GM12878 (cell line): ENCODE data around the gene CCDC8. TPM values are rescaled to one million over a fixed set of nuclear protein-coding genes. Genes with fewer than 3 reads are reported as not detected.

ENCODE experiments used
- ATAC-seq: fragments of 200-7000 bp; cut with Tn5 transposase; 3 replicates; pipeline ENCODE4 v1.9.1; 2020; ENCODE audit warnings: mild to moderate bottlenecking, moderate library complexity
- BruUV-seq: library from RNA; stranded (reverse); fragments of 400-500 nt; replicated peaks from 2 replicates; lab custom pipeline; 2021; lab: Mats Ljungman, UMichigan
- CTCF ChIA-PET: fragments of 300-600 bp; sonication (Branson Sonifier 250); formaldehyde crosslinking; extraction: SDS; loops from one replicate; lab custom pipeline; 2021; ENCODE audit warnings: inconsistent platforms; lab: Yijun Ruan, JAX
- POLR2A ChIA-PET: fragments of 350-600 bp; formaldehyde crosslinking; extraction: SDS; loops from one replicate; lab custom pipeline; 2021; ENCODE audit warnings: inconsistent platforms; lab: Charles Lee
- RAD21 ChIA-PET: fragments of 300-600 bp; sonication (Branson Sonifier 250); formaldehyde crosslinking; loops from one replicate; lab custom pipeline; 2023; ENCODE audit warnings: antibody characterized with exemption; ENCODE audit not compliant: unreplicated experiment; lab: Charles Lee
- SMC1A ChIA-PET: fragments of 300-600 bp; sonication (Branson Sonifier 250); formaldehyde crosslinking; loops from one replicate; lab custom pipeline; 2023; ENCODE audit not compliant: unreplicated experiment, uncharacterized antibody; lab: Charles Lee
- DNase-seq: peaks from one replicate; pipeline ENCODE4 v3.0.0-alpha.2; 2011; ENCODE audit warnings: low read depth, low spot score
- FAIRE-seq: peaks from 3 replicates; lab custom pipeline; 2011; peaks lifted over from hg19 to GRCh38; lab: Jason Lieb, UNC
- H2AFZ ChIP-seq: 2 replicates; pipeline ENCODE4 v1.6.0; 2011; ENCODE audit warnings: low read depth, low read length, control low read depth; ENCODE audit not compliant: control insufficient read depth
- H3K27ac ChIP-seq: 2 replicates; pipeline ENCODE4 v1.5.1; 2011; ENCODE audit warnings: control low read depth; ENCODE audit not compliant: control insufficient read depth, insufficient read depth
- H3K27me3 ChIP-seq, 2 experiments: replicated peaks in 1 of 2; 2 replicates each; pipeline versions ENCODE4 v1.6.0 to v1.6.1; 2011; ENCODE audit warnings: low read length in 1 of 2; ENCODE audit not compliant: control insufficient read depth in 2 of 2, insufficient read depth in 2 of 2
- H3K36me3 ChIP-seq, 2 experiments: 2 replicates each; pipeline ENCODE4 v1.5.1; 2011; ENCODE audit warnings: low read length in 1 of 2; ENCODE audit not compliant: control insufficient read depth in 2 of 2, insufficient read depth in 2 of 2
- H3K4me1 ChIP-seq: 2 replicates; pipeline ENCODE4 v1.6.1; 2011; ENCODE audit warnings: mild to moderate bottlenecking, low read length, moderate library complexity, mixed read lengths; ENCODE audit not compliant: control insufficient read depth, insufficient read depth
- H3K4me2 ChIP-seq: 2 replicates; pipeline ENCODE4 v1.6.0; 2011; ENCODE audit warnings: control low read depth; ENCODE audit not compliant: control insufficient read depth, insufficient read depth
- H3K4me3 ChIP-seq: fragments of 200-600 bp; sonication (generic); 2 replicates; pipeline ENCODE4 v1.5.1; 2016
- H3K79me2 ChIP-seq: 2 replicates; pipeline ENCODE4 v1.6.0; 2011; ENCODE audit warnings: low read length; ENCODE audit not compliant: control insufficient read depth, insufficient read depth
- H3K9ac ChIP-seq: 2 replicates; pipeline ENCODE4 v1.8.0; 2011; ENCODE audit warnings: low read length, control low read depth, mixed read lengths; ENCODE audit not compliant: control insufficient read depth, insufficient read depth
- H3K9me3 ChIP-seq: replicated peaks from 3 replicates; pipeline ENCODE4 v1.5.1; 2011; ENCODE audit warnings: mild to moderate bottlenecking, low read length; ENCODE audit not compliant: control insufficient read depth, insufficient read depth
- H4K20me1 ChIP-seq: 2 replicates; pipeline ENCODE4 v1.6.0; 2011; ENCODE audit not compliant: control insufficient read depth, insufficient read depth
- BMI1 ChIP-seq: fragments of 450-650 bp; IDR thresholded peaks from 2 replicates; pipeline ENCODE4 v1.6.1; 2016; ENCODE audit warnings: mild to moderate bottlenecking, moderate library complexity, borderline replicate concordance
- BRCA1 ChIP-seq: IDR thresholded peaks from 2 replicates; pipeline ENCODE4 v1.6.1; 2011; ENCODE audit warnings: low read depth, low read length, improper control_type of control experiment
- CREM ChIP-seq: IDR thresholded peaks from 2 replicates; pipeline ENCODE4 v1.6.1; 2014; ENCODE audit warnings: antibody characterized with exemption, low read depth
- EZH2 ChIP-seq: IDR thresholded peaks from 2 replicates; pipeline ENCODE4 v1.6.1; 2012; ENCODE audit warnings: low read depth, mild to moderate bottlenecking, control low read depth, inconsistent platforms, low read length, borderline replicate concordance; ENCODE audit not compliant: control insufficient read depth
- NRF1 ChIP-seq: conservative IDR thresholded peaks from 2 replicates; pipeline ENCODE4 v1.6.1; 2011; ENCODE audit warnings: mild to moderate bottlenecking, low read depth, low read length, improper control_type of control experiment
- POLR2AphosphoS5 ChIP-seq: IDR thresholded peaks from 2 replicates; pipeline ENCODE4 v1.6.1; 2011; ENCODE audit warnings: mild to moderate bottlenecking, low read length, inconsistent platforms
- RCOR1 ChIP-seq: conservative IDR thresholded peaks from 2 replicates; pipeline ENCODE4 v1.6.1; 2012; ENCODE audit warnings: low read depth, low read length, improper control_type of control experiment
- SIN3A ChIP-seq: IDR thresholded peaks from 2 replicates; pipeline ENCODE4 v1.6.1; 2012; ENCODE audit warnings: low read depth, low read length, improper control_type of control experiment
- SMARCA5 ChIP-seq: fragments of 450-650 bp; IDR thresholded peaks from 2 replicates; pipeline ENCODE4 v1.6.1; 2017; ENCODE audit warnings: mild to moderate bottlenecking
- SMC3 ChIP-seq: IDR thresholded peaks from 2 replicates; pipeline ENCODE4 v1.6.1; 2011; ENCODE audit warnings: low read length, improper control_type of control experiment, borderline replicate concordance
- STAT3 ChIP-seq: IDR thresholded peaks from 2 replicates; pipeline ENCODE4 v1.6.1; 2011; ENCODE audit warnings: low read depth, low read length, improper control_type of control experiment
- WRNIP1 ChIP-seq: IDR thresholded peaks from 2 replicates; pipeline ENCODE4 v1.6.1; 2011; ENCODE audit warnings: low read depth, low read length, improper control_type of control experiment, borderline replicate concordance
- ZZZ3 ChIP-seq: IDR thresholded peaks from 2 replicates; pipeline ENCODE4 v1.6.1; 2011; ENCODE audit warnings: low read depth; ENCODE audit not compliant: control insufficient read depth, insufficient read length
- WGBS: methylation state at CpG from one replicate; pipeline ENCODE4 v1.1.6; 2016; ENCODE audit warnings: low lambda C conversion rate; ENCODE audit not compliant: insufficient replicate concordance, insufficient coverage; ENCODE audit errors: missing lambda C conversion rate; 5-methylcytosine and 5-hydroxymethylcytosine counted together
- in situ Hi-C: fragments of 300-500 bp; cut with MboI; formaldehyde crosslinking; loops from 9 replicates; pipeline ENCODE4 v1.14.3; 2018; ENCODE audit warnings: mixed read lengths
- intact Hi-C: fragments of 100-400 bp; cut with micrococcal nuclease; formaldehyde crosslinking; loops from one replicate; pipeline ENCODE4 v1.14.2; 2022; ENCODE audit not compliant: unreplicated experiment
- polyA plus RNA-seq, 11 experiments: library from polyadenylated mRNA; depleted of rRNA in 4 of 11; unstranded in 6 of 11; stranded (reverse) in 5 of 11; fragments of >200 nt; fragmentation: Nextera tagmentation in 4 of 11; fragmentation: Illumina TruSeq in 1 of 11; extraction: Ambion mirVana in 4 of 11; extraction: Trizol in 1 of 11; gene quantifications; 1 replicate in 1 of 11; 2 replicates in 10 of 11; pipeline versions ENCODE4 v1.2.1 to v1.2.3, GENCODE V29; 2011 to 2016; ENCODE audit warnings: inconsistent platforms in 2 of 11, missing spikeins in 2 of 11, low read depth in 1 of 11
- total RNA-seq, 4 experiments: library from RNA; depleted of rRNA in 3 of 4; stranded (reverse); fragments of >200 nt in 3 of 4; fragmentation: Illumina TruSeq in 1 of 4; extraction: Trizol in 1 of 4; gene quantifications; 2 replicates each; pipeline versions ENCODE4 v1.2.1 to v1.2.3, GENCODE V29; 2013 to 2021
- TF ChIP-seq, protein P1 (sequence below): fragments of 150-350 bp; IDR thresholded peaks from 2 replicates; pipeline ENCODE4 v1.6.1; 2016; ENCODE audit warnings: low read depth, low read length
- TF ChIP-seq, protein P2 (sequence below): fragments of 450-650 bp; formaldehyde crosslinking; IDR thresholded peaks from 2 replicates; pipeline ENCODE4 v1.4.0; 2020; ENCODE audit warnings: mild to moderate bottlenecking, moderate library complexity
- TF ChIP-seq, protein P3 (sequence below): fragments of 450-650 bp; IDR thresholded peaks from 2 replicates; pipeline ENCODE4 v1.6.1; 2018; ENCODE audit warnings: mild to moderate bottlenecking, low read depth, moderate library complexity; ENCODE audit not compliant: partially characterized antibody

Gene CCDC8
- total and polyA plus RNA-seq, 10 of the 15 experiments (the other 5 are each of a cell fraction or from before 2014, with no cell fraction given) = under 0.01 to 0.15 (median 0.05) TPM; not detected in 5

DNA sequence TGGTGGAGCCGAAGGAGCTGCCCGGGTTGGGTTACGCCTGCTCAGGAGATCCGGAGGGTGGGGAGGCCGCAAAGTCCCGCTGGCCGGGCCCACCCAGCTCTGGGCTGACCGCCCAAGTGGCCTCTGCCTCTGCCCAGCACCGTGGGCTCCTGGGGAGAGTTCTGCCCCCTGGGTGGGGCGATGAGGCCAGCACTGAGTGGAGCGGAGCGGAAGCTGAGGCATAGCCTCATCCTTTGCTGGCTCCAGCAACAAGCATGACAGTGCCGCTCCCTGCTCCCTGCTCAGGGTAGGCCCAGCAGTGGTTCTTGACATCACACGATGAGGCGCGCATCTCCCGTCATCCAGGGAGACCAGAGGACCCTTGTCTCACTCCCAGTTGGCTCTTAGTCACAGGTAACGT lies 22.5 kb downstream of the CCDC8 start:
- Histone ChIP-seq H2AFZ (no peak overlapping the region), H4K20me1 (no peaks in the 10 kb centered on the region), H3K4me1 (no peaks in the 10 kb centered on the region), H3K27me3 (no peaks in the 10 kb centered on the region), H3K27ac (no peak overlapping the region), H3K79me2 (no peaks in the 10 kb centered on the region), H3K9ac (no peak overlapping the region), H3K36me3 (peaks cover 30 to 41% of the 10 kb centered on the region in 2 experiments), H3K4me3 (no peak overlapping the region), H3K4me2 (no peak overlapping the region), H3K9me3 (no peaks in the 10 kb centered on the region)
- ChIA-PET CTCF (no interaction called here), SMC1A (interaction anchor here (1.6 kb wide), 1 partner anchor 8 kb away, joined by 3 read pairs; no protein-coding TSS in a partner anchor), POLR2A (interaction anchor here (0.6 kb wide), 1 partner anchor 43 kb away, joined by 3 read pairs; no protein-coding TSS in a partner anchor), RAD21 (no interaction called here)
- intact Hi-C loops = loop anchor here (10.0 kb wide), 1 partner anchor 106 kb away; no protein-coding TSS in a partner anchor
- no TSS peak for BruUV-seq
- DNase-seq = no peak
- in situ Hi-C loops = no loop called here
- ATAC-seq = no peak
- 95% methylated on average over 18 of the region's 18 CpGs for WGBS
- no peak for FAIRE-seq
- TF ChIP-seq, protein P1, sequence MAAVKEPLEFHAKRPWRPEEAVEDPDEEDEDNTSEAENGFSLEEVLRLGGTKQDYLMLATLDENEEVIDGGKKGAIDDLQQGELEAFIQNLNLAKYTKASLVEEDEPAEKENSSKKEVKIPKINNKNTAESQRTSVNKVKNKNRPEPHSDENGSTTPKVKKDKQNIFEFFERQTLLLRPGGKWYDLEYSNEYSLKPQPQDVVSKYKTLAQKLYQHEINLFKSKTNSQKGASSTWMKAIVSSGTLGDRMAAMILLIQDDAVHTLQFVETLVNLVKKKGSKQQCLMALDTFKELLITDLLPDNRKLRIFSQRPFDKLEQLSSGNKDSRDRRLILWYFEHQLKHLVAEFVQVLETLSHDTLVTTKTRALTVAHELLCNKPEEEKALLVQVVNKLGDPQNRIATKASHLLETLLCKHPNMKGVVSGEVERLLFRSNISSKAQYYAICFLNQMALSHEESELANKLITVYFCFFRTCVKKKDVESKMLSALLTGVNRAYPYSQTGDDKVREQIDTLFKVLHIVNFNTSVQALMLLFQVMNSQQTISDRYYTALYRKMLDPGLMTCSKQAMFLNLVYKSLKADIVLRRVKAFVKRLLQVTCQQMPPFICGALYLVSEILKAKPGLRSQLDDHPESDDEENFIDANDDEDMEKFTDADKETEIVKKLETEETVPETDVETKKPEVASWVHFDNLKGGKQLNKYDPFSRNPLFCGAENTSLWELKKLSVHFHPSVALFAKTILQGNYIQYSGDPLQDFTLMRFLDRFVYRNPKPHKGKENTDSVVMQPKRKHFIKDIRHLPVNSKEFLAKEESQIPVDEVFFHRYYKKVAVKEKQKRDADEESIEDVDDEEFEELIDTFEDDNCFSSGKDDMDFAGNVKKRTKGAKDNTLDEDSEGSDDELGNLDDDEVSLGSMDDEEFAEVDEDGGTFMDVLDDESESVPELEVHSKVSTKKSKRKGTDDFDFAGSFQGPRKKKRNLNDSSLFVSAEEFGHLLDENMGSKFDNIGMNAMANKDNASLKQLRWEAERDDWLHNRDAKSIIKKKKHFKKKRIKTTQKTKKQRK = no peak
- TF ChIP-seq WRNIP1 = no peak
- TF ChIP-seq STAT3 = no peak
- no peak for TF ChIP-seq SIN3A
- TF ChIP-seq ZZZ3 = no peak
- TF ChIP-seq BRCA1 = no peak
- TF ChIP-seq, protein P2, sequence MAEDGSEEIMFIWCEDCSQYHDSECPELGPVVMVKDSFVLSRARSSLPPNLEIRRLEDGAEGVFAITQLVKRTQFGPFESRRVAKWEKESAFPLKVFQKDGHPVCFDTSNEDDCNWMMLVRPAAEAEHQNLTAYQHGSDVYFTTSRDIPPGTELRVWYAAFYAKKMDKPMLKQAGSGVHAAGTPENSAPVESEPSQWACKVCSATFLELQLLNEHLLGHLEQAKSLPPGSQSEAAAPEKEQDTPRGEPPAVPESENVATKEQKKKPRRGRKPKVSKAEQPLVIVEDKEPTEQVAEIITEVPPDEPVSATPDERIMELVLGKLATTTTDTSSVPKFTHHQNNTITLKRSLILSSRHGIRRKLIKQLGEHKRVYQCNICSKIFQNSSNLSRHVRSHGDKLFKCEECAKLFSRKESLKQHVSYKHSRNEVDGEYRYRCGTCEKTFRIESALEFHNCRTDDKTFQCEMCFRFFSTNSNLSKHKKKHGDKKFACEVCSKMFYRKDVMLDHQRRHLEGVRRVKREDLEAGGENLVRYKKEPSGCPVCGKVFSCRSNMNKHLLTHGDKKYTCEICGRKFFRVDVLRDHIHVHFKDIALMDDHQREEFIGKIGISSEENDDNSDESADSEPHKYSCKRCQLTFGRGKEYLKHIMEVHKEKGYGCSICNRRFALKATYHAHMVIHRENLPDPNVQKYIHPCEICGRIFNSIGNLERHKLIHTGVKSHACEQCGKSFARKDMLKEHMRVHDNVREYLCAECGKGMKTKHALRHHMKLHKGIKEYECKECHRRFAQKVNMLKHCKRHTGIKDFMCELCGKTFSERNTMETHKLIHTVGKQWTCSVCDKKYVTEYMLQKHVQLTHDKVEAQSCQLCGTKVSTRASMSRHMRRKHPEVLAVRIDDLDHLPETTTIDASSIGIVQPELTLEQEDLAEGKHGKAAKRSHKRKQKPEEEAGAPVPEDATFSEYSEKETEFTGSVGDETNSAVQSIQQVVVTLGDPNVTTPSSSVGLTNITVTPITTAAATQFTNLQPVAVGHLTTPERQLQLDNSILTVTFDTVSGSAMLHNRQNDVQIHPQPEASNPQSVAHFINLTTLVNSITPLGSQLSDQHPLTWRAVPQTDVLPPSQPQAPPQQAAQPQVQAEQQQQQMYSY (CRISPR knock-in tag) = no peak
- no peak for TF ChIP-seq SMARCA5
- TF ChIP-seq, protein P3, sequence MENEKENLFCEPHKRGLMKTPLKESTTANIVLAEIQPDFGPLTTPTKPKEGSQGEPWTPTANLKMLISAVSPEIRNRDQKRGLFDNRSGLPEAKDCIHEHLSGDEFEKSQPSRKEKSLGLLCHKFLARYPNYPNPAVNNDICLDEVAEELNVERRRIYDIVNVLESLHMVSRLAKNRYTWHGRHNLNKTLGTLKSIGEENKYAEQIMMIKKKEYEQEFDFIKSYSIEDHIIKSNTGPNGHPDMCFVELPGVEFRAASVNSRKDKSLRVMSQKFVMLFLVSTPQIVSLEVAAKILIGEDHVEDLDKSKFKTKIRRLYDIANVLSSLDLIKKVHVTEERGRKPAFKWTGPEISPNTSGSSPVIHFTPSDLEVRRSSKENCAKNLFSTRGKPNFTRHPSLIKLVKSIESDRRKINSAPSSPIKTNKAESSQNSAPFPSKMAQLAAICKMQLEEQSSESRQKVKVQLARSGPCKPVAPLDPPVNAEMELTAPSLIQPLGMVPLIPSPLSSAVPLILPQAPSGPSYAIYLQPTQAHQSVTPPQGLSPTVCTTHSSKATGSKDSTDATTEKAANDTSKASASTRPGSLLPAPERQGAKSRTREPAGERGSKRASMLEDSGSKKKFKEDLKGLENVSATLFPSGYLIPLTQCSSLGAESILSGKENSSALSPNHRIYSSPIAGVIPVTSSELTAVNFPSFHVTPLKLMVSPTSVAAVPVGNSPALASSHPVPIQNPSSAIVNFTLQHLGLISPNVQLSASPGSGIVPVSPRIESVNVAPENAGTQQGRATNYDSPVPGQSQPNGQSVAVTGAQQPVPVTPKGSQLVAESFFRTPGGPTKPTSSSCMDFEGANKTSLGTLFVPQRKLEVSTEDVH = no peak
- no peak for TF ChIP-seq BMI1
- no peak for TF ChIP-seq RCOR1
- no peak for TF ChIP-seq CREM
- TF ChIP-seq SMC3 = no peak
- TF ChIP-seq EZH2 = no peak
- TF ChIP-seq NRF1 = no peak
- TF ChIP-seq POLR2AphosphoS5 = no peak
